Neural cell (in vitro differentiated cells): ENCODE results near the gene DDN. TPM values are rescaled to one million over a fixed set of nuclear protein-coding genes. Genes with fewer than 3 reads are reported as not detected.

Source experiments
- H2AFZ ChIP-seq: fragments of 200-600, 300-800 bp; sonication (generic), shearing (Covaris generic); 2 replicates; pipeline ENCODE4 v1.6.0; 2014; ENCODE audit warnings: low read depth, mild to moderate bottlenecking, antibody characterized with exemption, low read length, moderate library complexity
- H3F3A ChIP-seq: fragments of 200-600 bp; shearing (Covaris generic); 2 replicates; pipeline ENCODE4 v1.6.1; 2016; ENCODE audit warnings: mild to moderate bottlenecking, moderate library complexity, mixed read lengths, antibody characterized with exemption, low read length; ENCODE audit not compliant: insufficient read depth, poor library complexity, severe bottlenecking
- H3K27ac ChIP-seq: fragments of 200-600, 300-800 bp; sonication (generic), shearing (Covaris generic); 2 replicates; pipeline ENCODE4 v1.5.1; 2014; ENCODE audit warnings: mild to moderate bottlenecking, low read length, moderate library complexity
- H3K27me3 ChIP-seq: fragments of 300-800, 200-600 bp; sonication (generic), shearing (Covaris generic); 2 replicates; pipeline ENCODE4 v1.6.0; 2014; ENCODE audit warnings: mild to moderate bottlenecking, low read depth, low read length, moderate library complexity; ENCODE audit not compliant: insufficient read depth
- H3K36me3 ChIP-seq: fragments of 300-800, 200-600 bp; sonication (generic), shearing (Covaris generic); 2 replicates; pipeline ENCODE4 v1.5.1; 2014; ENCODE audit warnings: mild to moderate bottlenecking, antibody characterized with exemption, low read length, moderate library complexity; ENCODE audit not compliant: insufficient read depth
- H3K4me2 ChIP-seq: fragments of 300-800, 200-600 bp; sonication (generic), shearing (Covaris generic); 2 replicates; pipeline ENCODE4 v1.6.0; 2014; ENCODE audit warnings: mild to moderate bottlenecking, low read length
- H3K4me3 ChIP-seq: fragments of 300-800, 200-600 bp; sonication (generic), shearing (Covaris generic); 2 replicates; pipeline ENCODE4 v1.5.1; 2014; ENCODE audit warnings: mild to moderate bottlenecking, low read length, moderate library complexity
- H3K79me2 ChIP-seq: fragments of 200-600 bp; shearing (Covaris generic); replicated peaks from 2 replicates; pipeline ENCODE4 v1.6.0; 2014; ENCODE audit warnings: mild to moderate bottlenecking, low read length, moderate library complexity; ENCODE audit not compliant: insufficient read depth
- H3K9ac ChIP-seq: fragments of 300-800, 200-600 bp; sonication (generic), shearing (Covaris generic); 2 replicates; pipeline ENCODE4 v1.6.1; 2016; ENCODE audit warnings: mild to moderate bottlenecking, low read length, mixed read lengths
- H3K9me2 ChIP-seq: fragments of 200-600 bp; shearing (Covaris generic); 2 replicates; pipeline ENCODE4 v1.6.1; 2016; ENCODE audit warnings: mild to moderate bottlenecking, low read length, mixed read lengths; ENCODE audit not compliant: insufficient read depth
- H3K9me3 ChIP-seq: fragments of 200-600, 300-800 bp; sonication (generic), shearing (Covaris generic); 2 replicates; pipeline ENCODE4 v1.6.1; 2016; ENCODE audit warnings: mild to moderate bottlenecking, mixed run types, low read length, moderate library complexity, mixed read lengths
- H4K20me1 ChIP-seq: fragments of 200-600 bp; shearing (Covaris generic); 2 replicates; pipeline ENCODE4 v1.6.1; 2016; ENCODE audit warnings: mild to moderate bottlenecking, mixed run types; ENCODE audit not compliant: insufficient read depth
- EP300 ChIP-seq: fragments of 450-650 bp; conservative IDR thresholded peaks from 2 replicates; pipeline ENCODE4 v1.6.1; 2014; ENCODE audit warnings: antibody characterized with exemption, mild to moderate bottlenecking, moderate library complexity; ENCODE audit not compliant: poor library complexity, severe bottlenecking
- EZH2 ChIP-seq: fragments of 200-600, 300-800 bp; shearing (Covaris generic), sonication (generic); IDR thresholded peaks from 2 replicates; pipeline ENCODE4 v1.6.1; 2014; ENCODE audit warnings: antibody characterized with exemption, low read length, borderline replicate concordance, mild to moderate bottlenecking; ENCODE audit not compliant: insufficient read depth, poor library complexity, severe bottlenecking
- MXI1 ChIP-seq: fragments of 450-650 bp; conservative IDR thresholded peaks from 2 replicates; pipeline ENCODE4 v1.6.1; 2014; ENCODE audit warnings: antibody characterized with exemption, mild to moderate bottlenecking; ENCODE audit not compliant: poor library complexity, severe bottlenecking
- POLR2AphosphoS5 ChIP-seq: IDR thresholded peaks from 2 replicates; pipeline ENCODE4 v1.6.1; 2012
- RAD21 ChIP-seq: fragments of 450-650 bp; conservative IDR thresholded peaks from 2 replicates; pipeline ENCODE4 v1.6.1; 2014; ENCODE audit warnings: antibody characterized with exemption, mild to moderate bottlenecking, moderate library complexity
- SMC3 ChIP-seq: fragments of 450-650 bp; conservative IDR thresholded peaks from 2 replicates; pipeline ENCODE4 v1.6.1; 2014; ENCODE audit warnings: antibody characterized with exemption, mild to moderate bottlenecking, moderate library complexity; ENCODE audit not compliant: poor library complexity
- TAF1 ChIP-seq: IDR thresholded peaks from 2 replicates; pipeline ENCODE4 v1.6.1; 2012; ENCODE audit warnings: low read depth
- polyA plus RNA-seq: library from polyadenylated mRNA; depleted of rRNA; stranded (reverse); fragments of >200 nt; gene quantifications from 2 replicates; pipeline ENCODE4 v1.2.3, GENCODE V29; 2014
- TF ChIP-seq, protein P1 (sequence below): IDR thresholded peaks from 2 replicates; pipeline ENCODE4 v1.6.1; 2012; ENCODE audit warnings: borderline replicate concordance
- TF ChIP-seq, protein P2 (sequence below): fragments of 450-650 bp; IDR thresholded peaks from 2 replicates; pipeline ENCODE4 v1.5.1; 2014; ENCODE audit warnings: antibody characterized with exemption, mild to moderate bottlenecking, moderate library complexity; ENCODE audit not compliant: poor library complexity, severe bottlenecking

The DDN gene
- polyA plus RNA-seq, 1 donor from 2014 or later: 0.51 TPM

DNA sequence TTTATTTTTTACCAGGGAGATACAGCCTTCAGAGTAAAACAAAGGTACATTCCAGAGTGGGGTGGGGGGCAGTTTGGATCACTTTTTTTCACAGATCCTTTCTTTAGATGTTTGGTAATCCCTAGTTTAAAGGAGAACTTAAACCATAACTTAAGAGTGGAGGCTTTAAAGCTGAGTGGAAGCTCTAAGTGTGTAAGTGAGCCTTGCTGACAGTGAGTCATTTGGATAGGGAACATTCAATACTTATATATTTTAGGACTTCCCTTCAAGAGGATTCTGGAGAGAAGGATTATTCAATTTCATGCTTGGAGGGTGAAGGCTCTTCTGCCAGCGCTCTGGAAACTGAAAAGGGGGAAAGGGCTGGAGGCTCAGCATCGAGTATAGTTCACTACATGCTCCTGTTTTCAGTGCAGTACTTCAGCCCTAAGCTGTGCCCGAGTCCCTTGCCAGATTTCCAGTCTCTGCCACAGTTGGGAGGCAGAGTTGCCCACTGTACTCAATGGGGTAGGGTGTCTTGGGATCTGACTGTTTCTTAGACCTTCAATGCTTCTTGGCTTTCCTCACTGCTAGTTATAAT, 11.0 kb upstream of the DDN start:
- H2AFZ ChIP-seq: no peak overlapping the region
- H3K4me2 ChIP-seq: no peak overlapping the region
- no peaks in the 10 kb centered on the region for H3K9me3 ChIP-seq
- H3K79me2 ChIP-seq: no peaks in the 10 kb centered on the region
- H3K4me3 ChIP-seq: no peak overlapping the region
- H3K9me2 ChIP-seq: no peaks in the 10 kb centered on the region
- no peaks in the 10 kb centered on the region for H3K27me3 ChIP-seq
- H4K20me1 ChIP-seq: no peaks in the 10 kb centered on the region
- no peak overlapping the region for H3K9ac ChIP-seq
- no peaks in the 10 kb centered on the region for H3K36me3 ChIP-seq
- H3K27ac ChIP-seq: no peak overlapping the region
- H3F3A ChIP-seq: no peaks in the 10 kb centered on the region
- no peak for TF ChIP-seq POLR2AphosphoS5
- TF ChIP-seq, protein P1, sequence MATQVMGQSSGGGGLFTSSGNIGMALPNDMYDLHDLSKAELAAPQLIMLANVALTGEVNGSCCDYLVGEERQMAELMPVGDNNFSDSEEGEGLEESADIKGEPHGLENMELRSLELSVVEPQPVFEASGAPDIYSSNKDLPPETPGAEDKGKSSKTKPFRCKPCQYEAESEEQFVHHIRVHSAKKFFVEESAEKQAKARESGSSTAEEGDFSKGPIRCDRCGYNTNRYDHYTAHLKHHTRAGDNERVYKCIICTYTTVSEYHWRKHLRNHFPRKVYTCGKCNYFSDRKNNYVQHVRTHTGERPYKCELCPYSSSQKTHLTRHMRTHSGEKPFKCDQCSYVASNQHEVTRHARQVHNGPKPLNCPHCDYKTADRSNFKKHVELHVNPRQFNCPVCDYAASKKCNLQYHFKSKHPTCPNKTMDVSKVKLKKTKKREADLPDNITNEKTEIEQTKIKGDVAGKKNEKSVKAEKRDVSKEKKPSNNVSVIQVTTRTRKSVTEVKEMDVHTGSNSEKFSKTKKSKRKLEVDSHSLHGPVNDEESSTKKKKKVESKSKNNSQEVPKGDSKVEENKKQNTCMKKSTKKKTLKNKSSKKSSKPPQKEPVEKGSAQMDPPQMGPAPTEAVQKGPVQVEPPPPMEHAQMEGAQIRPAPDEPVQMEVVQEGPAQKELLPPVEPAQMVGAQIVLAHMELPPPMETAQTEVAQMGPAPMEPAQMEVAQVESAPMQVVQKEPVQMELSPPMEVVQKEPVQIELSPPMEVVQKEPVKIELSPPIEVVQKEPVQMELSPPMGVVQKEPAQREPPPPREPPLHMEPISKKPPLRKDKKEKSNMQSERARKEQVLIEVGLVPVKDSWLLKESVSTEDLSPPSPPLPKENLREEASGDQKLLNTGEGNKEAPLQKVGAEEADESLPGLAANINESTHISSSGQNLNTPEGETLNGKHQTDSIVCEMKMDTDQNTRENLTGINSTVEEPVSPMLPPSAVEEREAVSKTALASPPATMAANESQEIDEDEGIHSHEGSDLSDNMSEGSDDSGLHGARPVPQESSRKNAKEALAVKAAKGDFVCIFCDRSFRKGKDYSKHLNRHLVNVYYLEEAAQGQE: no peak
- no peak for TF ChIP-seq RAD21
- TF ChIP-seq TAF1: no peak
- TF ChIP-seq EZH2: no peak
- TF ChIP-seq MXI1: no peak
- TF ChIP-seq, protein P2, sequence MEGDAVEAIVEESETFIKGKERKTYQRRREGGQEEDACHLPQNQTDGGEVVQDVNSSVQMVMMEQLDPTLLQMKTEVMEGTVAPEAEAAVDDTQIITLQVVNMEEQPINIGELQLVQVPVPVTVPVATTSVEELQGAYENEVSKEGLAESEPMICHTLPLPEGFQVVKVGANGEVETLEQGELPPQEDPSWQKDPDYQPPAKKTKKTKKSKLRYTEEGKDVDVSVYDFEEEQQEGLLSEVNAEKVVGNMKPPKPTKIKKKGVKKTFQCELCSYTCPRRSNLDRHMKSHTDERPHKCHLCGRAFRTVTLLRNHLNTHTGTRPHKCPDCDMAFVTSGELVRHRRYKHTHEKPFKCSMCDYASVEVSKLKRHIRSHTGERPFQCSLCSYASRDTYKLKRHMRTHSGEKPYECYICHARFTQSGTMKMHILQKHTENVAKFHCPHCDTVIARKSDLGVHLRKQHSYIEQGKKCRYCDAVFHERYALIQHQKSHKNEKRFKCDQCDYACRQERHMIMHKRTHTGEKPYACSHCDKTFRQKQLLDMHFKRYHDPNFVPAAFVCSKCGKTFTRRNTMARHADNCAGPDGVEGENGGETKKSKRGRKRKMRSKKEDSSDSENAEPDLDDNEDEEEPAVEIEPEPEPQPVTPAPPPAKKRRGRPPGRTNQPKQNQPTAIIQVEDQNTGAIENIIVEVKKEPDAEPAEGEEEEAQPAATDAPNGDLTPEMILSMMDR: no peak
- TF ChIP-seq SMC3: no peak
- no peak for TF ChIP-seq EP300

DNA sequence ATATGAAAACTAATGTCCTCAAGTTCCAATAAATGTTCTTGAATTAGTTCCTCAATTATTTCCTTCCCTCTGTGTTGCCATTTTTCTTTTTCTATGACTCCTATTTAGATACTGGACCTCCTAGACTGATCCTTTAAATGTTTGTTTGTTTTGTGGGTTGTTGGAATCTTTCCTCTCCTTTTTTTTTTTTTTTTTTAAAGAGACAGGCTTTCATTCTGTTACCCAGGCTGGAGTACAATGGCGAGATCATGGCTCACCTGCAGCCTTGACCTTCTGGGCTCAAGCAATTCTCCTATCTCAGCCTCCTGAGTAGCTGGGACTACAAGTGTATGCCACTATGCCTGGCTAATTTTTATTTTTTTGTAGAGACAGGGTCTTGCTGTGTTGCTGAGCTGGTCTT, 9.8 kb upstream of the DDN start:
- TF ChIP-seq MXI1 (no peak), EP300 (no peak), SMC3 (no peak), POLR2AphosphoS5 (no peak), TAF1 (no peak), RAD21 (no peak), EZH2 (no peak)
- TF ChIP-seq, protein P1: no peak
- TF ChIP-seq, protein P2: no peak
- no peak overlapping the region for H3K4me3 ChIP-seq
- H3K27me3 ChIP-seq: no peaks in the 10 kb centered on the region
- H3K9me3 ChIP-seq: no peaks in the 10 kb centered on the region
- H3K4me2 ChIP-seq: no peak overlapping the region
- H3F3A ChIP-seq: no peaks in the 10 kb centered on the region
- no peaks in the 10 kb centered on the region for H3K79me2 ChIP-seq
- no peak overlapping the region for H3K27ac ChIP-seq
- H4K20me1 ChIP-seq: no peaks in the 10 kb centered on the region
- no peak overlapping the region for H2AFZ ChIP-seq
- H3K36me3 ChIP-seq: no peaks in the 10 kb centered on the region
- no peak overlapping the region for H3K9ac ChIP-seq
- no peaks in the 10 kb centered on the region for H3K9me2 ChIP-seq
